ENCODE data around the gene KLHL22. TPM values are rescaled to one million over a fixed set of nuclear protein-coding genes. Genes with fewer than 3 reads are reported as not detected.

Gene KLHL22
- total RNA-seq, 1 donor: 29.6 TPM

DNA sequence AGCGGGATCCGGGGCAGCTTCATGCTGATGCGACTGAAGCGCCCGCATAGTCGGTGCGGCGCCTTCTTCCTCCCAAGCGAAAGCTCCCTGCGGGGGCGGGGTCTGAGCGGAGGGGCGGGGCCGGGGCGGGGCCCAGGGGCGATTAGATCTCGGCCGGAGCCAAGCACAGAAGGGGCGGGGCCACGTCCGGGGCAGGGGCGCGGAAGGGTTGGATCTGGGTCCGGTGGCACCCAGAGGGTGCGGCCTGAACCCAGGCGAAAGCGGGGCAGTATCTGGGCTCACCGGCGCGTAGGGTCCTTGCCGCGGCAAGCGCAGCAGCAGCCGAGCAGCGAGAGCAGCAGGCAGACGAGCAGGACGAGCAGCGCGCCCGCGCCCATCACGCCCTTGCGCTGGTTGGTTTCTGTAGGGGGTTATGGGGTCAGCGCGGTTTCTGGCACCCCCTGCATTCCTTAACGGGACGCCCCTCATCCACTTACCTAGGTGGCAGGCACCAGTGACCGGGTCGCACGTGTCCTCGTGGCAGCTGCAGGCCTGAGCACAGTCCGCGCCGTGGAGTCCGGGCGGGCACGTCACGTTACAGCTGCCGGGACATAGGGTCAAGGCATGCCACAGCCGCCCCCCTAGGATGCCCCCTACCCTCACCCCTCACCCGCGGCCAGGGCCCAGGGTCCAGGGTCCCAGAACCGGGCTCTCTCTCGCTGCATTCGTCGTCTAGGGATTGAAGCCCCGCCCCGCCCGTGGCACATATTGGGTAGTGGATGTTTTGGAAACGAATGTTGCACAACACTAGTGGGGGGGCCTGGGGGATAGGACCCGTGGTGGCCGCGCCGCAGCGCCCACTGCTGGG is 66.1 kb downstream of the KLHL22 start:
- H3K4me3 ChIP-seq (ENCODE audit: low read depth, low read length): no peak overlapping the region
- no peak for DNase-seq (ENCODE audit: low read depth)
- TF ChIP-seq, protein P1, sequence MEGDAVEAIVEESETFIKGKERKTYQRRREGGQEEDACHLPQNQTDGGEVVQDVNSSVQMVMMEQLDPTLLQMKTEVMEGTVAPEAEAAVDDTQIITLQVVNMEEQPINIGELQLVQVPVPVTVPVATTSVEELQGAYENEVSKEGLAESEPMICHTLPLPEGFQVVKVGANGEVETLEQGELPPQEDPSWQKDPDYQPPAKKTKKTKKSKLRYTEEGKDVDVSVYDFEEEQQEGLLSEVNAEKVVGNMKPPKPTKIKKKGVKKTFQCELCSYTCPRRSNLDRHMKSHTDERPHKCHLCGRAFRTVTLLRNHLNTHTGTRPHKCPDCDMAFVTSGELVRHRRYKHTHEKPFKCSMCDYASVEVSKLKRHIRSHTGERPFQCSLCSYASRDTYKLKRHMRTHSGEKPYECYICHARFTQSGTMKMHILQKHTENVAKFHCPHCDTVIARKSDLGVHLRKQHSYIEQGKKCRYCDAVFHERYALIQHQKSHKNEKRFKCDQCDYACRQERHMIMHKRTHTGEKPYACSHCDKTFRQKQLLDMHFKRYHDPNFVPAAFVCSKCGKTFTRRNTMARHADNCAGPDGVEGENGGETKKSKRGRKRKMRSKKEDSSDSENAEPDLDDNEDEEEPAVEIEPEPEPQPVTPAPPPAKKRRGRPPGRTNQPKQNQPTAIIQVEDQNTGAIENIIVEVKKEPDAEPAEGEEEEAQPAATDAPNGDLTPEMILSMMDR (IDR thresholded peaks at IDR 0.05; ENCODE audit: insufficient read depth, low read length): no peak

DNA sequence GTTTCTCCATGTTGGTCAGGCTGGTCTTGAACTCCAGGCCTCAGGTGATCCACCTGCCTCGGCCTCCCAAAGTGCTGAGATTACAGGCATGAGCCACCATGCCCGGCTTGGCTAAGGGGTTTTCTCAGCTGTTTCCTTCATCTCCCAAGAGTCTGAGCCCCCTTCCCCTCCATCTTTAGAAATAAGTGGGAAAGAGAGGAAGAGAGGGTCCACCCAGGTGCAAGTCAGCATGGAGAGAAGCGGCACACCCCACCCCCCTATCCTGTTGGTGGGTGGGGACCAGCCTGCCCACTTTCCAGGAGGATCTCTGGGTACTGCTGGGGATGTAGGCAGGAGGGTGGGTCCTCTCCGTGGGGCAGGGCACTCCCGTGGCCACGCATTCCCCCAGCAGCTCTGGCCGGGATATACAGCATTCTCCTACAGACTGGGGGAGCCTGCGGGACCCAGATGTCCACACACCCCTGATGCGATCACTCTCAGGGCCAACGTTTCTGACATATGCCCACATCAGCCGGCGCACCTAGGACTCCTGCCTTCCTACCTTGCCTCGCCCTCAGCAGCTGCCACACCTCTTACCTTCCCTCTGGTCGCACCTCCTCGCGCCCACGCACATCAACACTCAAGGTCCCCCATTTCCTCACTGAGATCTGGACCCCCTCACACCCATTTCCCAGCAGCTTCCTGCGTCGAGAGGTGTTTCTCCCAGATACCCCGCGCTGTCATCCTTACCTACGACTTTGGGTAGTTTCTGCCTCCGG is 66.9 kb downstream of the KLHL22 start:
- no peak for DNase-seq (ENCODE audit: low read depth)
- TF ChIP-seq, protein P1 (IDR thresholded peaks at IDR 0.05; ENCODE audit: insufficient read depth, low read length): no peak
- no peak overlapping the region for H3K4me3 ChIP-seq (ENCODE audit: low read depth, low read length)

DNA sequence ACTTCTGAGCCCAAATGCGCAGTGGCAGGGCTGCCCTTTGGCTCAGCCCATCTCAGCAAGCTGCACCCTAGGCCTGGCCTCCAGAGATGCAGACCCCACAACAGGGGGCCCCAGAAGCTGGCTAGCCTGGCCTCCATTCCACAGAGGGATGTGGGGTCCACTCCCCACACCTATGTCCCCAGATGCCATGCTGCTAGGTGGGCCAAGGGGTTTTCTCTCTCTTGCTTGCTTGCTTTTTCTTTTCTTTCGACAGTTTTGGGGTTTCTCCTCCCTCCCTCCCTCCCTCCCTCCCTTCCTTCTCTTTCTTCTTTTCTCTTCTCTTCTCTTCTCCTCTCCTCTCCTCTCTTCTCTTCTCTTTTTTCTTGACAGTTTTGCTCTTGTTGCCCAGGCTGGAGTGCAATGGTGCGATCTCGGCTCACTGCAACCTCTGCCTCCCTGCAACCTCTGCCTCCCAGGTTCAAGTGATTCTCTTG is 67.6 kb downstream of the KLHL22 start:
- H3K4me3 ChIP-seq (ENCODE audit: low read depth, low read length): no peak overlapping the region
- DNase-seq (ENCODE audit: low read depth): no peak
- TF ChIP-seq, protein P1 (IDR thresholded peaks at IDR 0.05; ENCODE audit: insufficient read depth, low read length): no peak

DNA sequence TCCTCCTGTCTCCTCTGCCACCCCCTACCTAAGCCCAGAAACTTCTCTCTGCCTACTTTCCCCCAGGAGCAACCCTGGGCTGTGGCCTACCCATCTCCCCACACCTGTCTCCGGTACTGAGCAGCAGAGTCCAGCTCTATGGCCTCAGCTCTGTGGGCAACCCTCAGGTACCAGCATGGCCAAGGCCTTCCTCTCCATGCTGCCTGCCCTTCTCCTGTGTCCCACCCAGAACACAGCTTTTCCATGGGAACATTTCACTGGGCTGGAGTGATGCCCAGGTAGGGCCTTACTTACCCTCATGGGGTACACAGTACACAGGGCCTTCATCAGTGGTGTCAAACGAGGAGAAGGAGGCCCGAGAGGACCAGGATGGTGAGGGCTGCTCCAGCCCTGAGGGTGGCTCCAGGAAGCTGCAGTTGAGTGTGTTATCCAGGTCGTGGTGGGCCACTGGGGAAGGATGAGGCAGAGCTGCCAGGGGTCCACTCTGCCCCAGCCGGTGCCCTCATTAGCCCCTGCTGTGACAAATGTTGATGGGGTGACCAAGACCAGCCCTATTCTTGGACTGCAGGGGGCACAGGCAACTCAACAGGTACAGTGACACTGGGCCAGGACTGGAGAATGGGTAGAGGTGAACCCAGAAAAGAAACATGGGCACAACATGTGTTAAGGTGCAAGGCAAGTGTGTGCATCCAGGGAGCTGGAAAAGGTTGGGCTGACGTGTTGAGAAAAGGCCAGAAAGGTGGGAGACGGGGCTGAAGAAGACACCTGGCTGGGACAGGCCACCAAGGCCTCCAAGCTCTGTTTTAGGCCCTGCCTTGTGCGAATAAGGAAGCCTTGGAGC is 68.3 kb downstream of the KLHL22 start:
- TF ChIP-seq, protein P1 (IDR thresholded peaks at IDR 0.05; ENCODE audit: insufficient read depth, low read length): no peak
- DNase-seq (ENCODE audit: low read depth): no peak

DNA sequence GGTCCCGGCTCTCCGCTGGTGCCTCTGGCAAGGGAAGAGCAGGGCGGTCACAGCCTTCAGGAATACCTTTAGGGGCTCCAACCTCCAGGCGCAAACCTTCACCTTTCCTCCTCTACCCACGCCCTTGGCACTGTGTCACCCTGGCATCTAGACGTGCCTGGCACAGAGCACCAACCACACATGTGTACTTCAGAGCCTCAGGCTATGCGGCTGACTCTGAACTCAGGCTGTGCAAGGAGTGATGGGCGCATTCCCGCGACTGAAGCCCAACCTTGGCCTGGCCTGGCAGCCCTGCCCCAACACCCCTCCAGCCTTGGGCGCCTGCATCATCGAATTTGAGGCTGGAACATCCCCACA is 69.4 kb downstream of the KLHL22 start:
- no peak overlapping the region for H3K4me3 ChIP-seq (ENCODE audit: low read depth, low read length)
- TF ChIP-seq, protein P1 (IDR thresholded peaks at IDR 0.05; ENCODE audit: insufficient read depth, low read length): no peak
- DNase-seq (ENCODE audit: low read depth): no peak

More for the DNA sequence above, 68.3 kb downstream of the KLHL22 start:
- no peak overlapping the region for H3K4me3 ChIP-seq (ENCODE audit: low read depth, low read length)

DNA sequence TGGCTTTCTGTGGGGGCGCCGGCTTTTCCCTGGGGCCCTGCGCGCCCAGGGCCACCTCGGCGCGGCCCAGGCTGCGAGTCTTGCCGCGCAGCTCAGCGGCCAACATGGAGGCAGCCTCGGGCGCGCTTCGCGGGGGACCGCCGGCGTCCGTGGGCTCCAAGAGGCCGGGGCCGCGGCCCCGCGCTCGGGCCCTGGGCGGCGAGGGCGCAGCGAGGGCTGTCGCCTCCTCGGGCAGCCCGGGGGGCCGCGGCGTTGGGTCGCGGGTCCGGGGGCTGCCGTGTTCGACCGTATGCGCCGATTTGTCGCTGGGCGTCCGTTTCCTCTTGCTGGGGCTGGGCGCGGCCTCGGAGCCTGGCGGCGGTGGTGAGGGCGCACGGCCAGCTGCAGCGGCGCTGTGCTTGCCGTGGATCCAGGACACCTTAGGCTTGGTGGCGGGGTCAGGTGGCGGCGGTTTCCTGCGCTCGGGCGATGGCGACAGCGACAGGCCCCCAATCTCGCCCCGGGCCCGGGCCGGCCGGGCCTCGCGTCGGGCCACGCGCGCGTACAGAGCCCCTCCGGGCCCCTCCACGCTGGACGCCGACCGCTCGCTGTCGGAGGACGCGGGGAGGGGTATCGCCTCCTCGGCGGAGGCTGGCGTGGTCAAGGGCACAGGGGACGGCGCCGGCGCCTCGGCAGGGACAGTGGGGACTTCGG is 69.9 kb downstream of the KLHL22 start:
- no peak for DNase-seq (ENCODE audit: low read depth)
- TF ChIP-seq, protein P1 (IDR thresholded peaks at IDR 0.05; ENCODE audit: insufficient read depth, low read length): no peak
- no peak overlapping the region for H3K4me3 ChIP-seq (ENCODE audit: low read depth, low read length)
